ENCODE measurements around the gene LPCAT1.

- TF ChIP-seq CTCF (IDR thresholded peaks at IDR 0.05) (no peak), POLR2A (IDR thresholded peaks at IDR 0.05) (no peak)
Observed at GRCh38 chr5:1497242-1497777, 26.4 kb downstream of the LPCAT1 start.

Data from testis (tissue), 2 donors.